Mesenchymal stem cell (in vitro differentiated cells and primary cell): ENCODE data around the gene SNAP25. TPM values are rescaled to one million over a fixed set of nuclear protein-coding genes. Genes with fewer than 3 reads are reported as not detected.

Experiments
- DNase-seq: peaks from one replicate; pipeline ENCODE4 v3.0.0-alpha.2; 2013
- H2AFZ ChIP-seq: one replicate; pipeline ENCODE4 v1.6.1; 2013; ENCODE audit warnings: low read depth, mild to moderate bottlenecking, control low read depth, inconsistent platforms, low read length, moderate library complexity
- H2AK5ac ChIP-seq: 2 replicates; pipeline ENCODE4 v1.6.1; 2013; ENCODE audit warnings: low read length, moderate library complexity, mild to moderate bottlenecking, inconsistent platforms; ENCODE audit not compliant: severe bottlenecking
- H2BK120ac ChIP-seq: one replicate; pipeline ENCODE4 v1.6.1; 2013; ENCODE audit warnings: low read depth, mild to moderate bottlenecking, inconsistent platforms, low read length, moderate library complexity
- H2BK12ac ChIP-seq, 2 experiments: one replicate each; pipeline ENCODE4 v1.6.1; 2013; ENCODE audit warnings: inconsistent platforms in 2 of 2, low read length in 2 of 2, mild to moderate bottlenecking in 2 of 2, moderate library complexity in 2 of 2, control low read depth in 1 of 2
- H2BK15ac ChIP-seq: one replicate; pipeline ENCODE4 v1.6.1; 2013; ENCODE audit warnings: mild to moderate bottlenecking, low read depth, inconsistent platforms; ENCODE audit not compliant: poor library complexity, severe bottlenecking
- H2BK5ac ChIP-seq: 2 replicates; pipeline ENCODE4 v1.6.1; 2013; ENCODE audit warnings: low read depth, mild to moderate bottlenecking, low read length, control low read depth, inconsistent platforms; ENCODE audit not compliant: poor library complexity, severe bottlenecking
- H3K14ac ChIP-seq, 2 experiments: one replicate each; pipeline ENCODE4 v1.6.1; 2013; ENCODE audit warnings: inconsistent platforms in 2 of 2, low read length in 2 of 2, control low read depth in 1 of 2, mild to moderate bottlenecking in 1 of 2, moderate library complexity in 1 of 2
- H3K18ac ChIP-seq, 2 experiments: one replicate each; pipeline ENCODE4 v1.6.1; 2013; ENCODE audit warnings: inconsistent platforms in 2 of 2, low read length in 2 of 2, control low read depth in 1 of 2, low read depth in 1 of 2, mild to moderate bottlenecking in 1 of 2
- H3K23ac ChIP-seq, 2 experiments: one replicate each; pipeline ENCODE4 v1.6.1; 2013; ENCODE audit warnings: inconsistent platforms in 2 of 2, low read length in 2 of 2, mild to moderate bottlenecking in 2 of 2, moderate library complexity in 2 of 2, control low read depth in 1 of 2
- H3K27ac ChIP-seq: 2 replicates; pipeline ENCODE4 v1.5.1; 2013; ENCODE audit warnings: mild to moderate bottlenecking, moderate library complexity, low read length, control low read depth, inconsistent platforms; ENCODE audit not compliant: poor library complexity, severe bottlenecking
- H3K27me3 ChIP-seq, 2 experiments: 2 replicates each; pipeline versions ENCODE4 v1.6.1 to v1.7.0; 2013; ENCODE audit warnings: low read length in 2 of 2, mild to moderate bottlenecking in 2 of 2, moderate library complexity in 2 of 2, control low read depth in 1 of 2, inconsistent platforms in 1 of 2; ENCODE audit not compliant: control insufficient read depth in 1 of 2, insufficient read depth in 1 of 2
- H3K36me3 ChIP-seq, 2 experiments: 2 replicates each; pipeline versions ENCODE4 v1.6.1 to v1.7.0; 2013; ENCODE audit warnings: low read length in 2 of 2, control low read depth in 1 of 2, inconsistent platforms in 1 of 2, low read depth in 1 of 2, mild to moderate bottlenecking in 1 of 2; ENCODE audit not compliant: insufficient read depth in 2 of 2, control insufficient read depth in 1 of 2
- H3K4ac ChIP-seq, 2 experiments: one replicate each; pipeline ENCODE4 v1.6.1; 2013; ENCODE audit warnings: inconsistent platforms in 2 of 2, low read length in 2 of 2, mild to moderate bottlenecking in 2 of 2, moderate library complexity in 2 of 2, control low read depth in 1 of 2, low read depth in 1 of 2
- H3K4me1 ChIP-seq: 2 replicates; pipeline ENCODE4 v1.6.1; 2013; ENCODE audit warnings: low read depth, low read length, control low read depth; ENCODE audit not compliant: control insufficient read depth, insufficient read depth
- H3K4me2 ChIP-seq: 2 replicates; pipeline ENCODE4 v1.6.1; 2013; ENCODE audit warnings: low read length, mild to moderate bottlenecking, inconsistent platforms; ENCODE audit not compliant: poor library complexity, severe bottlenecking
- H3K4me3 ChIP-seq, 2 experiments: 2 replicates each; pipeline versions ENCODE4 v1.5.1 to v1.7.0; 2013; ENCODE audit warnings: low read length in 2 of 2, mild to moderate bottlenecking in 2 of 2, control low read depth in 1 of 2, low read depth in 1 of 2; ENCODE audit not compliant: insufficient read depth in 1 of 2
- H3K79me1 ChIP-seq: replicated peaks from 2 replicates; pipeline ENCODE4 v1.6.1; 2013; ENCODE audit warnings: mild to moderate bottlenecking, control low read depth, low read length, inconsistent platforms; ENCODE audit not compliant: poor library complexity, severe bottlenecking
- H3K9ac ChIP-seq: 2 replicates; pipeline ENCODE4 v1.7.0; 2013; ENCODE audit warnings: mild to moderate bottlenecking, low read length, moderate library complexity
- H3K9me3 ChIP-seq: 2 replicates; pipeline ENCODE4 v1.7.0; 2013; ENCODE audit warnings: mild to moderate bottlenecking, low read length; ENCODE audit not compliant: control insufficient read depth
- H4K8ac ChIP-seq: one replicate; pipeline ENCODE4 v1.6.1; 2013; ENCODE audit warnings: inconsistent platforms, mild to moderate bottlenecking, low read length, moderate library complexity
- H4K91ac ChIP-seq: one replicate; pipeline ENCODE4 v1.6.1; 2013; ENCODE audit warnings: mild to moderate bottlenecking, low read length, inconsistent platforms
- WGBS: methylation state at CpG from one replicate; pipeline ENCODE4 v1.1.7; 2013; ENCODE audit warnings: mixed read lengths; 5-methylcytosine and 5-hydroxymethylcytosine counted together
- polyA plus RNA-seq, 2 experiments: library from polyadenylated mRNA; stranded (reverse); fragments of 200-250 nt; gene quantifications; one replicate each; pipeline ENCODE4 v1.2.3, GENCODE V29; 2013

Gene SNAP25
- polyA plus RNA-seq (2013, experiment 1 of 2) = 2.4 TPM
- 2.2 TPM for polyA plus RNA-seq (2013, experiment 2 of 2)

- Histone ChIP-seq H4K8ac (no peak within 1 kb of the TSS), H2AFZ (peak within 1 kb of the TSS; percentile 77), H3K79me1 (no peaks in the 10 kb centered on the region), H3K4me3 (peak within 1 kb of the TSS; percentile 39 to 77), H2BK15ac (no peak within 1 kb of the TSS), H3K27me3 (peaks cover 17 to 53% of the 10 kb centered on the region in 2 experiments), H3K9ac (peak within 1 kb of the TSS; percentile 83), H2BK5ac (no peak within 1 kb of the TSS), H3K23ac (peak within 1 kb of the TSS in 1 of 2 experiments; percentile 97), H2BK120ac (no peak within 1 kb of the TSS), H3K18ac (peak within 1 kb of the TSS in 1 of 2 experiments; percentile 56), H3K4me1 (peaks cover 15% of the 10 kb centered on the region), H3K4me2 (peak within 1 kb of the TSS; percentile 96), H3K4ac (no peak within 1 kb of the TSS), H3K9me3 (no peaks in the 10 kb centered on the region), H2BK12ac (peak within 1 kb of the TSS in 1 of 2 experiments; percentile 49), H4K91ac (no peak within 1 kb of the TSS), H3K14ac (no peak within 1 kb of the TSS), H2AK5ac (no peak within 1 kb of the TSS), H3K36me3 (no peaks in the 10 kb centered on the region), H3K27ac (peak within 1 kb of the TSS; percentile 57)
- under 1% methylated on average over 42 of the region's 53 CpGs for WGBS
- peak; percentile 93 for DNase-seq
Observed at GRCh38 chr20:10218536-10219451, at the start of gene SNAP25. Gene SNAP25, plus strand, starts transcription at chr20:10218830. Its CDS starts 56,662 bp downstream, at chr20:10275492.

GRCh38 chr20:10169752-10170151, 48.9 kb upstream of the SNAP25 start:
- no peak overlapping the region for H2AK5ac ChIP-seq
- H2BK15ac ChIP-seq = no peak overlapping the region
- no peak overlapping the region for H2BK5ac ChIP-seq
- H4K91ac ChIP-seq = no peak overlapping the region
- DNase-seq = no peak
- no peak overlapping the region for H2BK12ac ChIP-seq
- no peaks in the 10 kb centered on the region for H3K36me3 ChIP-seq
- no peak overlapping the region for H2BK120ac ChIP-seq
- no peak overlapping the region for H4K8ac ChIP-seq
- H3K4me1 ChIP-seq = peaks cover 2% of the 10 kb centered on the region
- no peak overlapping the region for H3K23ac ChIP-seq
- no peak overlapping the region for H3K18ac ChIP-seq
- no peaks in the 10 kb centered on the region for H3K79me1 ChIP-seq
- no peak overlapping the region for H3K27ac ChIP-seq
- no peak overlapping the region for H3K4me3 ChIP-seq
- peaks cover 13% of the 10 kb centered on the region for H3K9me3 ChIP-seq
- peaks cover 8 to 15% of the 10 kb centered on the region in 2 experiments for H3K27me3 ChIP-seq
- H3K4ac ChIP-seq = no peak overlapping the region
- no peak overlapping the region for H3K14ac ChIP-seq
- H3K4me2 ChIP-seq = no peak overlapping the region
- H2AFZ ChIP-seq = no peak overlapping the region
- no peak overlapping the region for H3K9ac ChIP-seq

GRCh38 chr20:10170261-10170660, 48.4 kb upstream of the SNAP25 start:
- no peak overlapping the region for H4K91ac ChIP-seq
- no peak overlapping the region for H3K4ac ChIP-seq
- DNase-seq = no peak

More at GRCh38 chr20:10170261-10170660, 48.4 kb upstream of the SNAP25 start:
- no peak overlapping the region for H3K4me2 ChIP-seq
- H2BK15ac ChIP-seq = no peak overlapping the region
- no peak overlapping the region for H2BK5ac ChIP-seq
- no peak overlapping the region for H2AK5ac ChIP-seq
- H4K8ac ChIP-seq = no peak overlapping the region
- no peak overlapping the region for H3K9ac ChIP-seq
- peaks cover 8 to 15% of the 10 kb centered on the region in 2 experiments for H3K27me3 ChIP-seq
- no peak overlapping the region for H2BK120ac ChIP-seq
- H3K23ac ChIP-seq = no peak overlapping the region
- H3K36me3 ChIP-seq = no peaks in the 10 kb centered on the region
- no peak overlapping the region for H3K18ac ChIP-seq
- H3K4me1 ChIP-seq = peaks cover 2% of the 10 kb centered on the region
- no peak overlapping the region for H2AFZ ChIP-seq
- H2BK12ac ChIP-seq = no peak overlapping the region
- H3K79me1 ChIP-seq = no peaks in the 10 kb centered on the region
- H3K9me3 ChIP-seq = peaks cover 13% of the 10 kb centered on the region
- H3K27ac ChIP-seq = no peak overlapping the region
- 80% methylated on average over 1 of the region's 2 CpGs for WGBS
- no peak overlapping the region for H3K14ac ChIP-seq
- H3K4me3 ChIP-seq = no peak overlapping the region
